GM19043 (cell line): ENCODE results near the gene GALNT1.
A peak's percentile ranks its signal among the peaks of the same experiment; 100 is the strongest.

Experiments
- ATAC-seq: cut with Tn5 transposase; IDR thresholded peaks from one replicate; pipeline ENCODE4 v1.9.1; 2021; ENCODE audit warnings: low read depth; ENCODE audit not compliant: unreplicated experiment

The GALNT1 gene

GRCh38 chr18:35581898-35582641 is 530 bp downstream of the GALNT1 start:
- no peak for ATAC-seq

- ATAC-seq, result no peak
Measured at GRCh38 chr18:35582899-35583558, 1.5 kb downstream of the GALNT1 start.

GRCh38 chr18:35584735-35585134 is 3.2 kb downstream of the GALNT1 start:
- ATAC-seq, result no peak

GRCh38 chr18:35585608-35586007 is 4.1 kb downstream of the GALNT1 start:
- ATAC-seq, result no peak

- no peak for ATAC-seq
Measured at GRCh38 chr18:35588122-35588521, 6.6 kb downstream of the GALNT1 start.

- ATAC-seq, result no peak
Measured at GRCh38 chr18:35588995-35589394, 7.5 kb downstream of the GALNT1 start.

GRCh38 chr18:35589546-35589945 is 8.0 kb downstream of the GALNT1 start:
- no peak for ATAC-seq

GRCh38 chr18:35590935-35591334 is 9.4 kb downstream of the GALNT1 start:
- ATAC-seq, result no peak

- ATAC-seq, result peak; percentile 98
Measured at GRCh38 chr18:35592298-35592697, 10.8 kb downstream of the GALNT1 start.

- no peak for ATAC-seq
Measured at GRCh38 chr18:35593859-35594258, 12.3 kb downstream of the GALNT1 start.

GRCh38 chr18:35597758-35598157 is 16.2 kb downstream of the GALNT1 start:
- no peak for ATAC-seq

GRCh38 chr18:35602193-35602820 is 20.8 kb downstream of the GALNT1 start:
- ATAC-seq, result no peak

GRCh38 chr18:35603008-35603407 is 21.5 kb downstream of the GALNT1 start:
- ATAC-seq, result no peak

- no peak for ATAC-seq
Measured at GRCh38 chr18:35603528-35603927, 22.0 kb downstream of the GALNT1 start.

- ATAC-seq, result no peak
Measured at GRCh38 chr18:35604369-35604768, 22.8 kb downstream of the GALNT1 start.

- no peak for ATAC-seq
Measured at GRCh38 chr18:35605686-35606417, 24.3 kb downstream of the GALNT1 start.

- ATAC-seq, result no peak
Measured at GRCh38 chr18:35609236-35609635, 27.7 kb downstream of the GALNT1 start.

- no peak for ATAC-seq
Measured at GRCh38 chr18:35610089-35610488, 28.5 kb downstream of the GALNT1 start.

GRCh38 chr18:35610724-35611123 is 29.2 kb downstream of the GALNT1 start:
- ATAC-seq, result no peak

- ATAC-seq, result no peak
Measured at GRCh38 chr18:35611518-35611917, 30.0 kb downstream of the GALNT1 start.

- ATAC-seq, result no peak
Measured at GRCh38 chr18:35616074-35616473, 34.5 kb downstream of the GALNT1 start.
